GM21529 (cell line): ENCODE results near the gene OR4D1.

Experiments
- ATAC-seq: cut with Tn5 transposase; IDR thresholded peaks from one replicate; pipeline ENCODE4 v1.9.1; 2021; ENCODE audit not compliant: unreplicated experiment

OR4D1 gene

DNA sequence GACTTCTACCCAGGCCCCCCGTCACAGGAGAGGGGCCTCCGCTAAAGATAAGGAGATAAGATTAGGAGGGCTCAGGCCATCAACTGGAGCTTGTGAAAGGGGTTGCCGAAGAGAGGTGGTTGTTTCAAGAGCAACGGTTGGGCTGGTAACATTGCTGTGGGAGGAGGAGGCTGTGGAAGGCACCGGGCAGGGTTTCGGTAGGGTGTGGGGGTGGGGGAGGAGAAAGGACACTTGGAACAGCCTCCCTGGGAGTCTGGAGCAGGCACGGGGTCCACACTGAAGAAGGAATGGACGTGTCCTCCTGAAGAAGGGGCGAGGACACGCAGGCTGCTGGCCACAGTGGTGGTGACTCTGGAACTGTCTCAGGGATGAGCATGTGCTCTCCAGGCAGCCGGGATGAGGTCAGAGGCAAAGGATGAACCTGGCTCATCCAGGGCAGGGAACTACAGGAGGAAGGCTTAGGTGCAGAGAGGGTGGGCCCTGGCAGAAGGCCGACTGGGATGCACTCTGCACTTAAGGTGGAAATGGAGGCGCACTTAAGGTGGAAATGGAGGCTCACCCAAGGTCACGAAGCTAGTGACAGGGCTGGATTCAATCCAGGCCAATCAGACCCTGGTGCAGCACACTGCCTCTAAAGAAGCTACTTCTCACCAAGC is 43.2 kb downstream of the OR4D1 start:
- no peak for ATAC-seq

GRCh38 chr17:58192612-58193011 is 44.4 kb downstream of the OR4D1 start, which contains the start of gene EPX:
Gene EPX (plus strand): TSS chr17:58192726. CDS start chr17:58192847, 121 bp downstream.
- ATAC-seq, result no peak

DNA sequence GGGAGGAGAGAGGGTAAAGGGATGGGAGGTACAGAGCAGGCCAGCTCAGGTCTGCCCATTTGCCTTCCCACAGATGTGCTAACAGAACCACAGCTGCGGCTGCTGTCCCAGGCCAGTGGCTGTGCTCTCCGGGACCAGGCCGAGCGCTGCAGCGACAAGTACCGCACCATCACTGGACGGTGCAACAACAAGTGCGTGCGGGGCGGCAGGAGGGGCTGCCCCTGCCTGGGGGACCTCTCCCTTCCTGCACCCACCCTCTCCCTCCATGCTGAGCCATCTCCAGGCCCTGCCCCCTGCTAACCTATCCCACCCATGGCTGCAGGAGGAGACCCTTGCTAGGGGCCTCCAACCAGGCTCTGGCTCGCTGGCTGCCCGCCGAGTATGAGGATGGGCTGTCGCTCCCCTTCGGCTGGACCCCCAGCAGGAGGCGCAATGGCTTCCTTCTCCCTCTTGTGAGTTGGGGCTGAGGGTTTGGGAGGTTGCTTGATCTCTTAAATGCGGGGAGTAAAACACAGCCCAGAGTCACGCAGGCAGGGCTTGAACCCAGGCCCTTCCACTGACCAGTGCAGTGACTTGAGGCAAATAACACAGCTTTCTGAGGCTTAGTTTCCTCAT is 45.6 kb downstream of the OR4D1 start:
- ATAC-seq, result no peak

GRCh38 chr17:58195518-58196123 is 47.4 kb downstream of the OR4D1 start:
- ATAC-seq, result no peak

DNA sequence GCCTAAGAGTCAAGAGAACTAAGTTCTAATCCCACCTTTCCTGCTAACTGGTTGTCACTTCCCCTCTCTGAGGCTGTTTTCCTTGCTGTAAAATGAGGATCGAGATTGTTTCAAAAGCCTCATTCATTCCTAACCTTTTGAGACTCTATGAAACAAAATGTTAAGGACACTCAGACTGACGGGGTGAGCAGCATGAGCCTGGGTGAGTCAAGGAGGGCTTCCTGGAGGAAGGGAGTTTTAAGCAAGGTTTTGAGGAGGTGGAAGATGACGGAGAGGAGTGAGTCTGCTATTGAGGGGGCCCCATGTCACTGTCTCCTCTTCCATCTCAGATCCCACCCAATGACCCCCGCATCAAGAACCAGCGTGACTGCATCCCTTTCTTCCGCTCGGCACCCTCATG is 48.4 kb downstream of the OR4D1 start:
- ATAC-seq, result no peak

- ATAC-seq, result peak; percentile 48
These were observed 51.9 kb downstream of the OR4D1 start for GRCh38 chr17:58200024-58200633.

- ATAC-seq, result no peak
These were observed 54.7 kb downstream of the OR4D1 start for GRCh38 chr17:58202859-58203258.

- no peak for ATAC-seq
These were observed 56.6 kb downstream of the OR4D1 start for GRCh38 chr17:58204796-58205195.

- ATAC-seq, result no peak
These were observed 57.8 kb downstream of the OR4D1 start for GRCh38 chr17:58205936-58206335.

- ATAC-seq, result no peak
These were observed 59.3 kb downstream of the OR4D1 start for GRCh38 chr17:58207451-58207850.

DNA sequence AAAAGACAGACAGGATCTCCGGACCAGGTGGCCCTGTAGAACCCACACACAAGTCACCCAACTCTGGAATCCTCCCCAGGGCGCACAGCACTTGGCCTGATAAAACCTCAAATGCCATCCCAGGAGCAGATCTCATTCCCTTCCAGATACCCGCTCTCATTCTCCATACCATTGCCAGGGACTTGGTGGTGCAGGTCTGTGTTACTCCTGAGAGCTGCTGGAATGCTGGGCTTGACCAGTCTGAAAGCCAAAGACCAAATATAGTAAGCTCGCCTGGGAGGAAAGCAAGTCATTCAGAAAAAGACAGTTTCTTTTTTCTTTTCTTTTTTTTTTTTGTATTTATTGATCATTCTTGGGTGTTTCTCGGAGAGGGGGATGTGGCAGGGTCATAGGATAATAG is 60.2 kb downstream of the OR4D1 start:
- no peak for ATAC-seq
